Endothelial cell (in vitro differentiated cells): ENCODE data around the gene HAPLN2. TPM values are rescaled to one million over a fixed set of nuclear protein-coding genes. Genes with fewer than 3 reads are reported as not detected.
A peak's percentile ranks its signal among the peaks of the same experiment; 100 is the strongest.

Experiments
- DNase-seq: peaks from one replicate; pipeline ENCODE4 v3.0.0; 2021; ENCODE audit warnings: low spot score
- H3K27ac Mint-ChIP-seq: one replicate; pipeline ENCODE4 v1.8.0; 2021; ENCODE audit warnings: mixed read lengths, inconsistent platforms; ENCODE audit not compliant: unreplicated experiment
- H3K27me3 Mint-ChIP-seq: one replicate; pipeline ENCODE4 v1.8.0; 2021; ENCODE audit warnings: mild to moderate bottlenecking, moderate library complexity, mixed read lengths, inconsistent platforms; ENCODE audit not compliant: unreplicated experiment
- H3K36me3 Mint-ChIP-seq: one replicate; pipeline ENCODE4 v1.8.0; 2021; ENCODE audit warnings: mild to moderate bottlenecking, low read depth, mixed read lengths, inconsistent platforms; ENCODE audit not compliant: unreplicated experiment
- H3K4me1 Mint-ChIP-seq: one replicate; pipeline ENCODE4 v1.8.0; 2021; ENCODE audit warnings: mild to moderate bottlenecking, mixed read lengths, inconsistent platforms; ENCODE audit not compliant: unreplicated experiment
- H3K4me3 Mint-ChIP-seq: one replicate; pipeline ENCODE4 v1.8.0; 2021; ENCODE audit warnings: mild to moderate bottlenecking, mixed read lengths, inconsistent platforms; ENCODE audit not compliant: unreplicated experiment
- H3K9me3 Mint-ChIP-seq: one replicate; pipeline ENCODE4 v1.8.0; 2021; ENCODE audit warnings: mixed read lengths, inconsistent platforms; ENCODE audit not compliant: unreplicated experiment
- total RNA-seq: library from RNA; stranded (reverse); fragmentation: NEBNext Ultra II Directional; extraction: Animal tissue kit (Norgen Biotek cat#: 25700); gene quantifications from one replicate; pipeline ENCODE4 v1.2.1, GENCODE V29; 2021; ENCODE audit not compliant: unreplicated experiment
- TF ChIP-seq, protein P1 (sequence below): fragments of 200-600 bp; sonication (generic); IDR thresholded peaks from one replicate; pipeline ENCODE4 v1.5.0; 2021; ENCODE audit warnings: antibody characterized with exemption; ENCODE audit not compliant: unreplicated experiment

The HAPLN2 gene
- total RNA-seq, 1 donor from 2014 or later = 1.3 TPM

DNA sequence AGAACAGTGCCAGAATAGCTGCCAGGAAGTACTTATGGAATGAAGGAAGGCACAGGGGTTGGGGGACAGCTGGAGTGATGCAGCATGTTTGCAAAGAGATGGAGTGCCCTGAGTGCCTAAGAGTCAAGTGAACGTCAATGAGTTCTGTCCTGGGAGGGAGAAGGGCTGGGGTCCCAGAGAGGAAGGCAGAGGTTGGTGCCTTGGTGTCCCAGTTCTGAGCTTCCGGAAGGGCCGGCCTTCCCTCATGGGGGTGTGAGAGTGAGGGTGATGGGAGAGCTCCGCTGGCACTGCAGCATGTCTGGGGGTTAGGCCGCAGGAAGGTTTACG lies 40.4 kb downstream of the HAPLN2 start:
- Mint-ChIP-seq H3K4me3 (peak overlapping the region; percentile 50), H3K27me3 (peaks cover 28% of the 10 kb centered on the region), H3K4me1 (peaks cover 62% of the 10 kb centered on the region), H3K27ac (peak overlapping the region; percentile 68), H3K36me3 (peaks cover 12% of the 10 kb centered on the region), H3K9me3 (no peaks in the 10 kb centered on the region)
- TF ChIP-seq, protein P1, sequence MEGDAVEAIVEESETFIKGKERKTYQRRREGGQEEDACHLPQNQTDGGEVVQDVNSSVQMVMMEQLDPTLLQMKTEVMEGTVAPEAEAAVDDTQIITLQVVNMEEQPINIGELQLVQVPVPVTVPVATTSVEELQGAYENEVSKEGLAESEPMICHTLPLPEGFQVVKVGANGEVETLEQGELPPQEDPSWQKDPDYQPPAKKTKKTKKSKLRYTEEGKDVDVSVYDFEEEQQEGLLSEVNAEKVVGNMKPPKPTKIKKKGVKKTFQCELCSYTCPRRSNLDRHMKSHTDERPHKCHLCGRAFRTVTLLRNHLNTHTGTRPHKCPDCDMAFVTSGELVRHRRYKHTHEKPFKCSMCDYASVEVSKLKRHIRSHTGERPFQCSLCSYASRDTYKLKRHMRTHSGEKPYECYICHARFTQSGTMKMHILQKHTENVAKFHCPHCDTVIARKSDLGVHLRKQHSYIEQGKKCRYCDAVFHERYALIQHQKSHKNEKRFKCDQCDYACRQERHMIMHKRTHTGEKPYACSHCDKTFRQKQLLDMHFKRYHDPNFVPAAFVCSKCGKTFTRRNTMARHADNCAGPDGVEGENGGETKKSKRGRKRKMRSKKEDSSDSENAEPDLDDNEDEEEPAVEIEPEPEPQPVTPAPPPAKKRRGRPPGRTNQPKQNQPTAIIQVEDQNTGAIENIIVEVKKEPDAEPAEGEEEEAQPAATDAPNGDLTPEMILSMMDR = no peak
- no peak for DNase-seq

DNA sequence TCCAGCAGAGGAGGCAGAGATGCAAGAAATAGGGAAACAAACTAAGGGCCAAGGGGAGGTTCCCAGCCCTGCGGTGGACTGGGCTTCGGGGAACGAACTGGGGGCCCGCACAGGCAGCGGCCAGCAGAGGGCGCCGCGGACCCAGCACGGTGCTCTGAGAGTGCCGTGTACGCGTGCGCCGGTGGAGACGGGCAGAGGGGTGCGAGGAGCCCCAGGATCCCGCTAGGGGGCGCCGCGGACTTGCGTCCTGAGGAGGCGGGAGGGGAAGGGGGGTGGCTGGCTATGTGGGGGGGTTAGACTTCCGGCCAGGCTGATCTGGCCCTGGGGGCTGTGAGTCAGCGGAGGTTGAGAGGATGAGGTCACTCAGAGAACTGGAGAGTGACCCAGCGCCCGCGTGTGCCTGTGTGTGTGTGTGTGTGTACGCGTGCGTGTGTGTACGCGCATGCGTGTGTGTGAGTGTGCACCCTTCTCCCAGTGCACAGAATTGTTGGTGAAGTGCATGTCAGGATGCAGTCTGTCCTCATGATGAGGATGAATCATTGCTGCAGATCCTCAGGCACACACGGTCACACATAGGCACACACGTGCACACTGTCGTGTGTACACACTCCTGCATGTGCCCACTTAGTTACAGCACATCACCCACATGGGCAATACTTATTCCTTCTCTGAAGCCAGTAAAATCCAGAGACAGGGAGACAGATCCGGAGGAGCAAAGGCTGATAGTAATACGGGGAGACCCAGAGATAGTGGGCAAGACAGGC lies 41.0 kb downstream of the HAPLN2 start:
- Mint-ChIP-seq H3K4me1 (peaks cover 63% of the 10 kb centered on the region), H3K36me3 (peaks cover 11% of the 10 kb centered on the region), H3K27ac (peak overlapping the region; percentile 92), H3K9me3 (no peaks in the 10 kb centered on the region), H3K27me3 (peaks cover 26% of the 10 kb centered on the region), H3K4me3 (peak overlapping the region; percentile 86)
- TF ChIP-seq, protein P1 = peak; percentile 94
- DNase-seq = peak; percentile 100

GRCh38 chr1:156660752-156661112 lies 41.5 kb downstream of the HAPLN2 start:
- TF ChIP-seq, protein P1 = no peak
- Mint-ChIP-seq H3K27me3 (peaks cover 30% of the 10 kb centered on the region), H3K36me3 (peaks cover 8% of the 10 kb centered on the region), H3K4me3 (peak overlapping the region; percentile 85), H3K27ac (peak overlapping the region; percentile 92), H3K4me1 (peaks cover 66% of the 10 kb centered on the region), H3K9me3 (no peaks in the 10 kb centered on the region)
- DNase-seq = no peak

GRCh38 chr1:156662005-156662799 lies 43.0 kb downstream of the HAPLN2 start:
- Mint-ChIP-seq H3K9me3 (no peaks in the 10 kb centered on the region), H3K27ac (peak overlapping the region; percentile 92), H3K4me3 (peak overlapping the region; percentile 53), H3K27me3 (peaks cover 26% of the 10 kb centered on the region), H3K36me3 (peaks cover 8% of the 10 kb centered on the region), H3K4me1 (peaks cover 76% of the 10 kb centered on the region)
- no peak for DNase-seq
- TF ChIP-seq, protein P1 = no peak

GRCh38 chr1:156662800-156663055 lies 43.5 kb downstream of the HAPLN2 start:
- peaks cover 26% of the 10 kb centered on the region for H3K27me3 Mint-ChIP-seq
- H3K4me3 Mint-ChIP-seq = no peak overlapping the region
- no peaks in the 10 kb centered on the region for H3K9me3 Mint-ChIP-seq
- TF ChIP-seq, protein P1 = no peak
- peak overlapping the region; percentile 92 for H3K27ac Mint-ChIP-seq
- H3K4me1 Mint-ChIP-seq = peaks cover 78% of the 10 kb centered on the region
- DNase-seq = no peak
- peaks cover 8% of the 10 kb centered on the region for H3K36me3 Mint-ChIP-seq
